Epithelial cell of proximal tubule (primary cell): ENCODE measurements around the gene CDH23. TPM values are rescaled to one million over a fixed set of nuclear protein-coding genes. Genes with fewer than 3 reads are reported as not detected.

ENCODE experiments used
- DNase-seq: peaks from one replicate; pipeline ENCODE4 v3.0.0-alpha.2; 2011; ENCODE audit warnings: low read depth
- H3K4me3 ChIP-seq: 2 replicates; pipeline ENCODE4 v1.5.1; 2011; ENCODE audit warnings: low read depth, mild to moderate bottlenecking, low read length
- total RNA-seq: library from RNA; depleted of rRNA; stranded (reverse); fragments of >200 nt; gene quantifications from 2 replicates; pipeline ENCODE4 v1.2.3, GENCODE V29; 2015
- TF ChIP-seq, protein P1 (sequence below): conservative IDR thresholded peaks from 2 replicates; pipeline ENCODE4 v1.5.1; 2012; ENCODE audit warnings: low read depth, mild to moderate bottlenecking, low read length

The CDH23 gene
- total RNA-seq, 1 donor from 2014 or later = under 0.01 TPM

DNA sequence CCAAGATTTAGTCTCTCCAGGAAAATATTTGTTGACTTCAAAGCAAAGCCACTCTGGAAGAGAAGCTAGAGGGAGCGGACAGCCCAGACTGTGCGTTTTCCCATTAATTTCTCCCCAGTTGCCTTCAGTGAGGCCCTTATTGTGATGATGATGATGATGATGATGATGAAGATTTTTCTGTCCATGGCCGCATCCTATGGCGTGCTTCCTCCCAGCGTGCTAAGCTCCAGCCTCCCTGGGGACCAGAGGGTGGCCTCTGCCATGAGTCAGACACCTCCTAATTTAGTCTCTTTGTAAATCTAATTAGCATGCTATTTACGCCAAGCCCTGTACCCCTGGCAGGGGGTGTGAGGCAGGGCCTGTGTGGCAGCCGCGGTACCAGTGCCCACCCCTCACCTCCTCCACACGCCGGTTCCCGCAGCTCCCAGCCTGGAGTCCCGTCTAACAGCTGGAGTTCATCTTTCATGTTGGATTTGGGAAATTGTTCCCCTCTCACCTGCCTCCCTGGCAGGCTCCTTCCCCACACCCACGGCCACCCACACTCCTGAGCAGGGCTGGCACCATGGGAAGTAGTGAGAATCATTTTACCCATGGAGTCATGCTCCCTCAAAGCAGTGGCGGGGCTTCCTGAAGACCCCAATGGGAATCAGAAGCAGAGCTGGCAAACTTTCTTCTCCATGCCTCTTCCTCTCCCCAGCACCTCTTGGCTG lies 230.7 kb downstream of the CDH23 start:
- TF ChIP-seq, protein P1, sequence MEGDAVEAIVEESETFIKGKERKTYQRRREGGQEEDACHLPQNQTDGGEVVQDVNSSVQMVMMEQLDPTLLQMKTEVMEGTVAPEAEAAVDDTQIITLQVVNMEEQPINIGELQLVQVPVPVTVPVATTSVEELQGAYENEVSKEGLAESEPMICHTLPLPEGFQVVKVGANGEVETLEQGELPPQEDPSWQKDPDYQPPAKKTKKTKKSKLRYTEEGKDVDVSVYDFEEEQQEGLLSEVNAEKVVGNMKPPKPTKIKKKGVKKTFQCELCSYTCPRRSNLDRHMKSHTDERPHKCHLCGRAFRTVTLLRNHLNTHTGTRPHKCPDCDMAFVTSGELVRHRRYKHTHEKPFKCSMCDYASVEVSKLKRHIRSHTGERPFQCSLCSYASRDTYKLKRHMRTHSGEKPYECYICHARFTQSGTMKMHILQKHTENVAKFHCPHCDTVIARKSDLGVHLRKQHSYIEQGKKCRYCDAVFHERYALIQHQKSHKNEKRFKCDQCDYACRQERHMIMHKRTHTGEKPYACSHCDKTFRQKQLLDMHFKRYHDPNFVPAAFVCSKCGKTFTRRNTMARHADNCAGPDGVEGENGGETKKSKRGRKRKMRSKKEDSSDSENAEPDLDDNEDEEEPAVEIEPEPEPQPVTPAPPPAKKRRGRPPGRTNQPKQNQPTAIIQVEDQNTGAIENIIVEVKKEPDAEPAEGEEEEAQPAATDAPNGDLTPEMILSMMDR = no peak
- no peak for DNase-seq
- H3K4me3 ChIP-seq = no peak overlapping the region

DNA sequence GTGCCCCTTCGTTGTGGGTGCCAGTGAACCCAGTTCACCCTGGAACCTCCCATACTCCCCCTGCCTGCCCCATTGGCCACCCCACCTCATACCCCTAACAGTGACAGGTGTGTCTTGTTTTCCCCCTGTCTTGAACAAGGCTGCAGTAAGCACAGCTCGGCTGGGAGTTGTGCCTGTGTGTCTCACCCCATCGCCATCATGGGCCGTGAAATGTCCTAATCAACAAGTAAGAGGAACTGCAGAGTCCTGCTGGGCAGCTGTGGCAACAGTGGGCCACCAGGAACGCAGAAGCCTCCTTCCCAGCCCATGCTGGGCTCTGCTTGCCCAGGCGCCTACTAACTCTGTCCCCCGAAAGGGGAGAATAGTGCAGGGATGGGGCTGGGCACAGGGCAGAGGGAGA lies 231.2 kb downstream of the CDH23 start:
- TF ChIP-seq, protein P1 = no peak
- no peak overlapping the region for H3K4me3 ChIP-seq
- no peak for DNase-seq

DNA sequence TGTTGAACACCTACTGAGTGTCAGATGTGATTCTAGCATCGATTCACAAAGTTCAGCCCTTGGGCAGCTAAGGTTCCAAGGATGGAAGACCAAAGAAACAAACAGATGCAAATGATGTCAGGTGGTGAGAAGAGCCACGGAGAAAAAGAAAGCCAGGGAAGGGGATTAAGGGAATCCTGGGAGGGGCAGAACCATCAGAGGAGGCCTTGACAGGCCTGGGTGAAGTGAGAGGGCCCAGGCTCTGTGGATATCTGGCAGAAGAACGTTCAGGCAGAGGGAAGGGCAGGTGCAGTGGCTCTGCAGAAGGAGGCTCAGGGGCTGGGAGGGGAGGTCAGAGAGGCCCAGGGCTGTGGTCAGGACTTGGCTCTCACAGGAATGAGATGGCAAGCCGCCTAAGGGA lies 232.4 kb downstream of the CDH23 start:
- DNase-seq = no peak
- H3K4me3 ChIP-seq = no peak overlapping the region
- TF ChIP-seq, protein P1 = no peak

DNA sequence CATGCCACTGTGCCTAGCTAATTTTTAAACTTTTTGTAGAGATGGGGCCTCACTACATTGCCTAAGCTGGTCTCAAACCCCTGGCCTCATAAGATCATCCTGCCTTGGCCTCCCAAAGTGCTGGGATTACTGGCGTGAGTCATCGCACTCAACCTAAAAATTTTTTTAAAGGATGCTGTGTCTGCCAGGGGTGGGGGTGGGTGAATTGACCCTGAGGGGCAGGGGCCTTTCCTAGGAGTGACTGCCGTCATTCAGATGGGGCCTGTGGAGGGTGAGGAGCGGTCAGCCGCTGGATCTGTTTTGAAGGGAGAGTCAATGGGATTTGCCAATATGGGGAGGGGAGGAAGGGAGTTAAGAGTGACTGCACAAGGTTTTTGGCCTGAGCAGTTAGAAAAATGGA lies 233.4 kb downstream of the CDH23 start:
- no peak overlapping the region for H3K4me3 ChIP-seq
- DNase-seq = no peak
- TF ChIP-seq, protein P1 = no peak

DNA sequence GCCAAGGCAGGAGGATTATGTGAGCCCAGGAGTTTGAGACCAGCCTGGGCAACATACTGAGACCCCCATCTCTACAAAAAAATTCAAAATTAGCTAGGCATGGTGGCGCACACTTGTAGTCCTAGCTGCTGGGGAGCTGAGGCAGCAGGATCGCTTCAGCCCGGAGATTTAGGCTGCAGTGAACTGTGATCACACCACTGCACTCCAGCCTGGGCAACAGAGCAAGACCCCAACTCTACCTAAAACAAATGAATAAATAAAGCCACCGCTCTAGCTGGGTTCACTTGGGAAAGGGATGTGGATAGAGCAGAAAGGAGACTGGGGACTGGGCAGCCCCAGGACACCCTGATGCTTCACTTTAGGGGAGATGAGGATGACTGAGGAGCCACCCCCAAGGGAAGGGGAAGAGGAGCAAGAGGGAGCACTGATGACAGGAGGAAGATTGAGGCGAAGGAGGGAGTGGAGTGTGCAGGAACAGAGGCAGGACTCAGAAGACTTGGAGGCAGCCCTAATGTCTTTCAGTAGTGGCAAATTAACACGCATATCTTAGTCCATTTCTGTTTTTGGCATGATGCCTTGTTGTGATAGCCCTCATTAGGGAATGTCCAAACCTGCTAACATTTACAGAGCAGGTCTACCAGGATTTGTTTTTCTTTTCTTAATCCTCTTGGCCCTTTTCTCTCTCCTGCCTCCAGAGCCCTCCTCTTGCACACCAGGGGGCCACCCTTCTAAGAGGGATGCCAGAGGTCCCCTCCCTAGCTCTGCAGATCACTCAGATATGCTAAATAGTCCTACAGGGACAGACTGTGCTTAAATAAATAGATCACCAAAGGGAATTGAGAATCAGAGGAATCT lies 234.5 kb downstream of the CDH23 start:
- no peak overlapping the region for H3K4me3 ChIP-seq
- TF ChIP-seq, protein P1 = no peak
- no peak for DNase-seq

DNA sequence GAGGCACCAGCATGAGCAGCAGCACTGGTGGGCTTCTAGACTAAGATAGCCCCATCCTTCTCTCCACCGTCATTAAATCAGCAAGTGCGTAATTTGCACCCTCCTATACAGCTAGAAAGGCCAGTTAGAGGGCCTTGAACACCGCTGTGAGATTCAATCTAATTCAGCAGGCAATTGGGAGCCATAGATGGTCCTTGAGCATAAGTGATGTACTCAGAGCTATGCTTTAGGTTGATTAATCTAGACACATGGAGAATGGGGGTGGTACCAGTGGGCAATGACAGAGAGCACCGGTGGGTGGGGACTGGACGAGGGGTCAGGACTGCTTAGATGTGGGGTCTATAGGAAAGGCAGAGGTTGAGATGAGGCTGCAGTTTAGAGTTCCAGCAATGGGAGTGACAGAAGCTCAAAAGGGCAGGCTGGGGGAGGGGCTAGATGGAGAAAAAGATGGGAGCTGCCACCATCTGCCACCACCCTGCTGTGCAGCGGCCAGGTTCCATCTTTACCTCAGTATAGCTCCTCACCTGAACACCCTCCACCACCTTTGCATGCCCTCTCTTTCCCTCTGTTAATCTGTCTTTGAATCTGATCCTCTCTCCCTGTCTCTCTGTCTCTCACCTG lies 235.6 kb downstream of the CDH23 start:
- TF ChIP-seq, protein P1 = no peak
- DNase-seq = no peak
- H3K4me3 ChIP-seq = no peak overlapping the region
